Activated B cell treated with CpG ODN at 0.5 μM for 24 hours (primary cell): Measurements from ENCODE around the gene NOL3. TPM values are rescaled to one million over a fixed set of nuclear protein-coding genes. Genes with fewer than 3 reads are reported as not detected.

ENCODE experiments used
- ATAC-seq: fragments of 200-7000 bp; cut with Tn5 transposase; one replicate; pipeline ENCODE4 v1.10.0; 2021; ENCODE audit warnings: low read depth, mild to moderate bottlenecking, moderate library complexity
- CTCF ChIA-PET: fragments of 350-600 bp; sonication (Branson Sonifier 250); formaldehyde crosslinking; loops from one replicate; lab custom pipeline; 2021; ENCODE audit warnings: antibody characterized with exemption; lab: Charles Lee
- POLR2A ChIA-PET: fragments of 350-600 bp; sonication (Branson Sonifier 250); formaldehyde crosslinking; loops from one replicate; lab custom pipeline; 2021; ENCODE audit warnings: antibody characterized with exemption; lab: Charles Lee
- DNase-seq: peaks from one replicate; pipeline ENCODE4 v3.0.0; 2022
- H3K27ac Mint-ChIP-seq: one replicate; pipeline ENCODE4 v1.8.0; 2020; ENCODE audit warnings: mixed read lengths
- H3K27me3 Mint-ChIP-seq: one replicate; pipeline ENCODE4 v1.8.0; 2021; ENCODE audit warnings: mixed read lengths
- H3K36me3 Mint-ChIP-seq: one replicate; pipeline ENCODE4 v1.8.0; 2021; ENCODE audit warnings: low read depth, mixed read lengths
- H3K4me1 Mint-ChIP-seq: one replicate; pipeline ENCODE4 v1.8.0; 2021; ENCODE audit warnings: mixed read lengths
- H3K4me3 Mint-ChIP-seq: one replicate; pipeline ENCODE4 v1.8.0; 2020; ENCODE audit warnings: mild to moderate bottlenecking, mixed read lengths
- H3K9me3 Mint-ChIP-seq: one replicate; pipeline ENCODE4 v1.8.0; 2020; ENCODE audit warnings: mixed read lengths
- intact Hi-C: fragments of 100-400 bp; cut with micrococcal nuclease; formaldehyde crosslinking; loops from one replicate; pipeline ENCODE4 v1.15.1; 2024
- total RNA-seq: library from RNA; stranded (reverse); gene quantifications from 2 replicates; pipeline ENCODE4 v1.2.3, GENCODE V29; 2022
- TF ChIP-seq, protein P1 (sequence below): fragments of 200-600 bp; IDR thresholded peaks from one replicate; pipeline ENCODE4 v1.8.0; 2022; ENCODE audit warnings: antibody characterized with exemption, mild to moderate bottlenecking

The NOL3 gene
- total RNA-seq, 1 donor from 2014 or later: 0.64 TPM

DNA sequence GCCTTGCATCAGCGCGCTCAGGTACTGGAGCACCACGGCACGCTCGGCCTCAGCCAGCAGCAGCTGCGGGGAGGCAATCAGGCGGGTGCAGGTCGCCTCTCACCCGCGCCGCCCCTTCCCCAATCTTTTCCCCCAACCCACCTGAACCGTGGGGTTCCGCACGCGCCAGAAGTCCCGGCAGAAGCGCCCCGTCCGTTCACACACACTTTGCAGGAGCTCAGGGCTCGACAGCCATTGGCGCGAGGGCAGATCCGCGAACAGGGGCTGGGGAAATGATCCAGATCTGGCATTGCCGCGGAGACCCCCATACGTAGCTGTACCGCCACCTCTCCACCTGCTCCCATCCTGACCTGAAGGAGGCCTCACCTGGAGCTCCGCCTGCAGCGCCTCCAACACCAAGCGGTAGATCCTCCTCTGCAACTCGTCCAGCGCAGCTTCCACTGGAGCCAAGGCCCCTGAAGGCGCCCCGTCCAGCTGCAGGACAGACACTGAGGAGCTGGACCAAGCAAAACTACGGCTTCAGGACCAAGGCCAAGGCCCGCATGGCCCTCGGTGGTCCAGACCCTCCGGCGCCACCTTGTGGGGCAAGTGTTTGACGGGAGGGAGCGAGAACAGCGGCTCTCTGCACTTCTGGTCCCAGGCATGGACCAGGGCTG is 14.8 kb downstream of the NOL3 start:
- peak; percentile 75 for DNase-seq
- H3K27ac Mint-ChIP-seq: peak overlapping the region; percentile 46
- H3K4me1 Mint-ChIP-seq: peaks cover 14% of the 10 kb centered on the region
- no peaks in the 10 kb centered on the region for H3K36me3 Mint-ChIP-seq
- ChIA-PET CTCF (interaction anchor here (0.6 to 2.1 kb wide), 11 partner anchors 8 to 290 kb away, joined by 3 to 15 read pairs (median 9); partner anchors contain the start of genes FBXL8 and TRADD), POLR2A (interaction anchor here (1.0 to 1.3 kb wide), 5 partner anchors 7 to 167 kb away, joined by 3 to 6 read pairs (median 4); partner anchors contain the start of genes E2F4, FBXL8, TMEM208 and TRADD)
- H3K4me3 Mint-ChIP-seq: peak overlapping the region; percentile 85
- ATAC-seq: peak; percentile 26
- TF ChIP-seq, protein P1, sequence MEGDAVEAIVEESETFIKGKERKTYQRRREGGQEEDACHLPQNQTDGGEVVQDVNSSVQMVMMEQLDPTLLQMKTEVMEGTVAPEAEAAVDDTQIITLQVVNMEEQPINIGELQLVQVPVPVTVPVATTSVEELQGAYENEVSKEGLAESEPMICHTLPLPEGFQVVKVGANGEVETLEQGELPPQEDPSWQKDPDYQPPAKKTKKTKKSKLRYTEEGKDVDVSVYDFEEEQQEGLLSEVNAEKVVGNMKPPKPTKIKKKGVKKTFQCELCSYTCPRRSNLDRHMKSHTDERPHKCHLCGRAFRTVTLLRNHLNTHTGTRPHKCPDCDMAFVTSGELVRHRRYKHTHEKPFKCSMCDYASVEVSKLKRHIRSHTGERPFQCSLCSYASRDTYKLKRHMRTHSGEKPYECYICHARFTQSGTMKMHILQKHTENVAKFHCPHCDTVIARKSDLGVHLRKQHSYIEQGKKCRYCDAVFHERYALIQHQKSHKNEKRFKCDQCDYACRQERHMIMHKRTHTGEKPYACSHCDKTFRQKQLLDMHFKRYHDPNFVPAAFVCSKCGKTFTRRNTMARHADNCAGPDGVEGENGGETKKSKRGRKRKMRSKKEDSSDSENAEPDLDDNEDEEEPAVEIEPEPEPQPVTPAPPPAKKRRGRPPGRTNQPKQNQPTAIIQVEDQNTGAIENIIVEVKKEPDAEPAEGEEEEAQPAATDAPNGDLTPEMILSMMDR: no peak
- intact Hi-C loops: loop anchor here (1.0 kb wide), 3 partner anchors 168 to 231 kb away; no protein-coding TSS in a partner anchor
- no peaks in the 10 kb centered on the region for H3K9me3 Mint-ChIP-seq
- H3K27me3 Mint-ChIP-seq: peaks cover 8% of the 10 kb centered on the region

- Mint-ChIP-seq H3K9me3 (no peaks in the 10 kb centered on the region), H3K4me1 (peaks cover 14% of the 10 kb centered on the region), H3K27me3 (peaks cover 8% of the 10 kb centered on the region), H3K27ac (peak overlapping the region; percentile 46), H3K4me3 (peak overlapping the region; percentile 85), H3K36me3 (no peaks in the 10 kb centered on the region)
- intact Hi-C loops: loop anchor here (1.0 kb wide), 3 partner anchors 168 to 231 kb away; no protein-coding TSS in a partner anchor
- ChIA-PET POLR2A (interaction anchor here (1.0 to 1.3 kb wide), 4 partner anchors 9 to 168 kb away, joined by 3 to 6 read pairs (median 4); partner anchors contain the start of genes FBXL8, TMEM208 and TRADD), CTCF (interaction anchor here (0.6 to 2.1 kb wide), 10 partner anchors 9 to 290 kb away, joined by 3 to 15 read pairs (median 10); partner anchors contain the start of genes FBXL8 and TRADD)
- TF ChIP-seq, protein P1: no peak
- ATAC-seq (no peak), DNase-seq (no peak)
Observed at GRCh38 chr16:67185651-67186134, 15.4 kb downstream of the NOL3 start.

DNA sequence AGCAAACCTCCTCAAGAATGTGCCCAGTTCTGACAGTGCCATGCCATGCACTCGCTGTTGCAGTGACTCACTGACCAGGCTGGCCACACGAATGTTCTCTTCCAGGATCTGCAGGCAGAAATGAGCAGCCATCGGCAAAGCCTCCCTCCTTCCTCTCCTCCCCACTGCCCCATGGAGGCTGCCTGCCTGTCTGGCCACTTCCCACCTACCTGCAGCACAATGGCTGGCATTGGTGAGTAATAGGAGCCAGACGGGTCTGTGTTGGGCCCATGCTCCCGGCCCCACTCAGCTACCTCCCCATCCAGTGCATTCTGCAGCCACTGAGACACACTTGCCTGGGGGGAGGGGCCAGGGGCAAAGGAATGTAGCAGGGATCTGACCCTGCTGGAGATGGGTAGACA is 16.2 kb downstream of the NOL3 start:
- peaks cover 17% of the 10 kb centered on the region for H3K4me1 Mint-ChIP-seq
- ChIA-PET CTCF (interaction anchor here (1.5 kb wide), 1 partner anchor 31 kb away, joined by 4 read pairs; no protein-coding TSS in a partner anchor), POLR2A (interaction anchor here (0.7 kb wide), 1 partner anchor 312 kb away, joined by 4 read pairs; no protein-coding TSS in a partner anchor)
- peak overlapping the region; percentile 32 for H3K4me3 Mint-ChIP-seq
- H3K27ac Mint-ChIP-seq: no peak overlapping the region
- no peaks in the 10 kb centered on the region for H3K9me3 Mint-ChIP-seq
- TF ChIP-seq, protein P1: no peak
- intact Hi-C loops: no loop called here
- no peaks in the 10 kb centered on the region for H3K36me3 Mint-ChIP-seq
- ATAC-seq (no peak), DNase-seq (no peak)
- H3K27me3 Mint-ChIP-seq: peaks cover 8% of the 10 kb centered on the region

GRCh38 chr16:67187175-67187890 is 17.0 kb downstream of the NOL3 start:
- DNase-seq (no peak), ATAC-seq (no peak)
- Mint-ChIP-seq H3K4me1 (peaks cover 22% of the 10 kb centered on the region), H3K4me3 (no peak overlapping the region), H3K27ac (no peak overlapping the region), H3K9me3 (no peaks in the 10 kb centered on the region), H3K36me3 (no peaks in the 10 kb centered on the region), H3K27me3 (peaks cover 8% of the 10 kb centered on the region)
- intact Hi-C loops: no loop called here
- CTCF ChIA-PET: interaction anchor here (1.5 kb wide), 1 partner anchor 32 kb away, joined by 4 read pairs; no protein-coding TSS in a partner anchor
- POLR2A ChIA-PET: no interaction called here
- TF ChIP-seq, protein P1: no peak
